ENCODE data around the gene FAM20A. TPM values are rescaled to one million over a fixed set of nuclear protein-coding genes. Genes with fewer than 3 reads are reported as not detected.

Gene FAM20A
- total and polyA plus RNA-seq, 4 donors = 14.9 to 72.0 (median 58.6) TPM

- no peak for TF ChIP-seq CTCF (IDR thresholded peaks at IDR 0.05; ENCODE audit: low read depth, low read length, missing input control)
Measured at GRCh38 chr17:68598545-68598961, 2.6 kb downstream of the FAM20A start (continued).

GRCh38 chr17:68598074-68598473, 3.1 kb downstream of the FAM20A start:
- peak overlapping the region; percentile 81 to 89 for H3K27ac ChIP-seq (ENCODE audit: low read depth in 1 of 2, low read length in 2 of 2)
- peak overlapping the region in 1 of 2 donors; percentile 95 for H3K9ac ChIP-seq (ENCODE audit: low read depth in 1 of 2, low read length in 2 of 2)
- DNase-seq (ENCODE audit: low spot score) = no peak
- no peaks in the 10 kb centered on the region for H3K36me3 ChIP-seq (ENCODE audit: control insufficient read depth in 4 of 4, insufficient read depth in 3 of 4, low read depth in 1 of 4, low read length in 3 of 4)
- 37% methylated on average over 4 of the region's 4 CpGs for WGBS
- H3K4me3 ChIP-seq (ENCODE audit: low read depth in 1 of 3, low read length in 3 of 3) = peak overlapping the region; percentile 83 to 96 (median 91)
- no peaks in the 10 kb centered on the region for H3K27me3 ChIP-seq (ENCODE audit: control insufficient read depth in 4 of 4, insufficient read depth in 4 of 4, low read length in 3 of 4)
- H3K4me1 ChIP-seq (ENCODE audit: control insufficient read depth in 4 of 4, insufficient read depth in 4 of 4, low read length in 3 of 4) = peaks cover 16 to 54% (median 45%) of the 10 kb centered on the region in 4 donors
- H3K9me3 ChIP-seq (ENCODE audit: control insufficient read depth in 4 of 4, low read length in 3 of 4) = no peaks in the 10 kb centered on the region
- TF ChIP-seq JUND (IDR thresholded peaks at IDR 0.05) (no peak), GABPA (IDR thresholded peaks at IDR 0.05 in 1 of 2, conservative IDR thresholded peaks at IDR 0.05 in 1 of 2) (no peak), RXRA (IDR thresholded peaks at IDR 0.05) (no peak), TAF1 (conservative IDR thresholded peaks at IDR 0.05) (no peak), YY1 (IDR thresholded peaks at IDR 0.05) (no peak), RAD21 (IDR thresholded peaks at IDR 0.05) (no peak), HNF4G (IDR thresholded peaks at IDR 0.05) (no peak), MAX (IDR thresholded peaks at IDR 0.05) (no peak), CTCF (IDR thresholded peaks at IDR 0.05; ENCODE audit: low read depth, low read length, missing input control) (no peak), FOXA1 (IDR thresholded peaks at IDR 0.05) (no peak), REST (IDR thresholded peaks at IDR 0.05) (no peak), ATF3 (IDR thresholded peaks at IDR 0.05) (no peak), ZBTB33 (IDR thresholded peaks at IDR 0.05) (no peak), HNF4A (conservative IDR thresholded peaks at IDR 0.05) (no peak), FOXA2 (IDR thresholded peaks at IDR 0.05) (no peak), NR2F2 (IDR thresholded peaks at IDR 0.05) (no peak), EGR1 (IDR thresholded peaks at IDR 0.05; ENCODE audit: low read depth in 2 of 2) (no peak), SP1 (IDR thresholded peaks at IDR 0.05) (no peak)
